ENCODE measurements around the gene SMIM38. TPM values are rescaled to one million over a fixed set of nuclear protein-coding genes. Genes with fewer than 3 reads are reported as not detected.

SMIM38 gene
- total and polyA plus RNA-seq, 10 donors = 0.02 to 2.0 (median 0.93) TPM

DNA sequence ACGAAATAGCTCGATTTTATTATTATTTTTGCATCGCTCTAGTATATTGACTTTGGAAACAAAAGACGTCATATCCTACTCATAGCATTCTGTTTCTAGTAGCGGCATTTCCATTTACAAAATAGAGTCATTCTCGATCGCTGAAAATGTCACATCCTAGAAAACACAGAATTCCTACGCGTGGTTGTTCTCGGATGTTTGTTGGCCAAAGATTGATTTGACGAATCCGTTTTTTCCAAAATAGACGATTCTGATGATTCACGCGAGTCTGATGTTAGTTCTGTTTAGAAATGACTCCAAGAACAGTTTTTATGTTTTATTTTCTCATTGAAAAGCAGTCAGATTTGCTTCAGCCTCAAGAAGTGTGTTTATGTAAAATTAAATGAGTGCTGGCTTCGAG lies 47.6 kb downstream of the SMIM38 start:
- Histone ChIP-seq H3K4me1 (no peaks in the 10 kb centered on the region), H3K4me3 (no peak overlapping the region), H3K36me3 (no peaks in the 10 kb centered on the region), H3K27me3 (replicated peaks in 1 of 7) (peaks cover 0 to 12% (median 0%) of the 10 kb centered on the region in 7 donors), H3K9me3 (peaks cover 0 to 6% (median 0%) of the 10 kb centered on the region in 8 donors), H3K27ac (no peak overlapping the region)
- 91 to 96% (median 94%) methylated on average over 16 of the region's 16 CpGs for WGBS, 5 donors
- no peak for DNase-seq
- TF ChIP-seq, protein P1, sequence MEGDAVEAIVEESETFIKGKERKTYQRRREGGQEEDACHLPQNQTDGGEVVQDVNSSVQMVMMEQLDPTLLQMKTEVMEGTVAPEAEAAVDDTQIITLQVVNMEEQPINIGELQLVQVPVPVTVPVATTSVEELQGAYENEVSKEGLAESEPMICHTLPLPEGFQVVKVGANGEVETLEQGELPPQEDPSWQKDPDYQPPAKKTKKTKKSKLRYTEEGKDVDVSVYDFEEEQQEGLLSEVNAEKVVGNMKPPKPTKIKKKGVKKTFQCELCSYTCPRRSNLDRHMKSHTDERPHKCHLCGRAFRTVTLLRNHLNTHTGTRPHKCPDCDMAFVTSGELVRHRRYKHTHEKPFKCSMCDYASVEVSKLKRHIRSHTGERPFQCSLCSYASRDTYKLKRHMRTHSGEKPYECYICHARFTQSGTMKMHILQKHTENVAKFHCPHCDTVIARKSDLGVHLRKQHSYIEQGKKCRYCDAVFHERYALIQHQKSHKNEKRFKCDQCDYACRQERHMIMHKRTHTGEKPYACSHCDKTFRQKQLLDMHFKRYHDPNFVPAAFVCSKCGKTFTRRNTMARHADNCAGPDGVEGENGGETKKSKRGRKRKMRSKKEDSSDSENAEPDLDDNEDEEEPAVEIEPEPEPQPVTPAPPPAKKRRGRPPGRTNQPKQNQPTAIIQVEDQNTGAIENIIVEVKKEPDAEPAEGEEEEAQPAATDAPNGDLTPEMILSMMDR (IDR thresholded peaks at IDR 0.05 in 8 of 11, conservative IDR thresholded peaks at IDR 0.05 in 3 of 11) = no peak
- TF ChIP-seq POLR2A (IDR thresholded peaks at IDR 0.05) (no peak), POLR2AphosphoS5 (IDR thresholded peaks at IDR 0.05) (no peak)
- intact Hi-C loops (cut with DNase I; ENCODE audit: low total_unique reads) = no loop called here

DNA sequence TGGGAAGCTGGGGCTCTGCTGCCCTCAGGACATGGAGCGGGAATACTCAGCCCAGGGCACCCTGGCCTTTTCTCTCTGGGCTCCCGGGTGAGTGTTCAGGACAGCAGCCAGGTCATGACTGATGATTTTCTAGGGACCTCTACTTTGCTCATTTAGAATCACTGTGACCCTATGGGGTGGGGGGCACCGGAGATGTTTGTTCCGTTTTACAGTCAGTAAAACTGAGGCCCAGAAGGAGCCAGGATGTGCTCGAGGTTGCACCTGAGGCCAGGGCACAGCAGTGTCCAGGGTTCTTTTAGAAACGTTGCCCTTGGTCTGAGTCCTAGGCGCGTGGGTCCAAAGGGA lies 48.1 kb downstream of the SMIM38 start:
- no peak for DNase-seq
- intact Hi-C loops (cut with DNase I; ENCODE audit: low total_unique reads) = no loop called here

DNA sequence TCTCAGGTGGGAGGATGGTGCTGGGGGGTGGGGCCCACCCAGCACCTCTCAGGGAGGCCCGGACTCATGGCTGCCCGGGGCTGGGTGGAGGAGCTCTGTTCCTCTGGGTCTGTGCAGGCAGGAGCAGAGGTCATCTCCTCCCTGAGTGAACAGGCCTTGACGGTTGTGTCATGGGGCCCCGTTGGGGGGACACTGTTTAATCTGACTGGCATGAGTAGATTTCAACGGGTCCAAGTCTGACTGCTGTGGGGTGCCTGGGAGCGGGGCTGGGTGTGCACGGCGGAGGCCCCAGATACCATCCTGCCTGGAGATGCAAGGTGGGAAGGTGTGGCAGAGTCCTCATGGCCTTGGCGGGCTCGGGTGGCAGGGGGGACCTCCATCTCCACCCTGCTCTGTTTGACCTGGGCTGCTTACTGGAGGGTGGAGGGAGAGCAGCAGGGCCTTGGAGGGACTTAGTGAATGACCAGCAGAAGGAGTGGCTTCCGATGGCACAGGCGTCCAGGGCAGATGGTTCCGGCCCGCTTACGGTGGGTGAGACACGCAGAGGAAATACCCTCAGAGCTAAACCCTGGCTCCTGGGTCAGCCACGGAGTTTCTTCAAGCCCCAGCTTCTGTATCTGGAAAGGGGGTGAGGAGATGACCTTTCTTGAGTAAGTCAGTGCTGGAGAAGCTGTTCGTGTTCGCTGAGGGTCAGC lies 48.7 kb downstream of the SMIM38 start:
- peaks cover 0 to 10% (median 0%) of the 10 kb centered on the region in 8 donors for H3K9me3 ChIP-seq
- H3K4me1 ChIP-seq = no peaks in the 10 kb centered on the region
- peaks cover 0 to 12% (median 0%) of the 10 kb centered on the region in 7 donors for H3K27me3 ChIP-seq (replicated peaks in 1 of 7)
- 77 to 86% (median 85%) methylated on average over 16 to 19 of the region's 19 CpGs for WGBS, 5 donors
- H3K27ac ChIP-seq = no peak overlapping the region
- intact Hi-C loops (cut with DNase I; ENCODE audit: low total_unique reads) = no loop called here
- peak; percentile 62 for DNase-seq
- no peaks in the 10 kb centered on the region for H3K36me3 ChIP-seq
- TF ChIP-seq, protein P1 (IDR thresholded peaks at IDR 0.05 in 8 of 11, conservative IDR thresholded peaks at IDR 0.05 in 3 of 11) = no peak
- no peak for TF ChIP-seq POLR2AphosphoS5 (IDR thresholded peaks at IDR 0.05)
- TF ChIP-seq POLR2A (IDR thresholded peaks at IDR 0.05) = no peak
- no peak overlapping the region for H3K4me3 ChIP-seq

More for the DNA sequence above, 48.1 kb downstream of the SMIM38 start:
- H3K27ac ChIP-seq = no peak overlapping the region
- H3K27me3 ChIP-seq (replicated peaks in 1 of 7) = peaks cover 0 to 12% (median 0%) of the 10 kb centered on the region in 7 donors
- 74 to 90% (median 84%) methylated on average over 8 of the region's 8 CpGs for WGBS, 5 donors
- no peak overlapping the region for H3K4me3 ChIP-seq
- TF ChIP-seq POLR2AphosphoS5 (IDR thresholded peaks at IDR 0.05) (no peak), POLR2A (IDR thresholded peaks at IDR 0.05) (no peak)
- TF ChIP-seq, protein P1 (IDR thresholded peaks at IDR 0.05 in 8 of 11, conservative IDR thresholded peaks at IDR 0.05 in 3 of 11) = no peak
- peaks cover 0 to 10% (median 0%) of the 10 kb centered on the region in 8 donors for H3K9me3 ChIP-seq
- no peaks in the 10 kb centered on the region for H3K4me1 ChIP-seq
- H3K36me3 ChIP-seq = no peaks in the 10 kb centered on the region

DNA sequence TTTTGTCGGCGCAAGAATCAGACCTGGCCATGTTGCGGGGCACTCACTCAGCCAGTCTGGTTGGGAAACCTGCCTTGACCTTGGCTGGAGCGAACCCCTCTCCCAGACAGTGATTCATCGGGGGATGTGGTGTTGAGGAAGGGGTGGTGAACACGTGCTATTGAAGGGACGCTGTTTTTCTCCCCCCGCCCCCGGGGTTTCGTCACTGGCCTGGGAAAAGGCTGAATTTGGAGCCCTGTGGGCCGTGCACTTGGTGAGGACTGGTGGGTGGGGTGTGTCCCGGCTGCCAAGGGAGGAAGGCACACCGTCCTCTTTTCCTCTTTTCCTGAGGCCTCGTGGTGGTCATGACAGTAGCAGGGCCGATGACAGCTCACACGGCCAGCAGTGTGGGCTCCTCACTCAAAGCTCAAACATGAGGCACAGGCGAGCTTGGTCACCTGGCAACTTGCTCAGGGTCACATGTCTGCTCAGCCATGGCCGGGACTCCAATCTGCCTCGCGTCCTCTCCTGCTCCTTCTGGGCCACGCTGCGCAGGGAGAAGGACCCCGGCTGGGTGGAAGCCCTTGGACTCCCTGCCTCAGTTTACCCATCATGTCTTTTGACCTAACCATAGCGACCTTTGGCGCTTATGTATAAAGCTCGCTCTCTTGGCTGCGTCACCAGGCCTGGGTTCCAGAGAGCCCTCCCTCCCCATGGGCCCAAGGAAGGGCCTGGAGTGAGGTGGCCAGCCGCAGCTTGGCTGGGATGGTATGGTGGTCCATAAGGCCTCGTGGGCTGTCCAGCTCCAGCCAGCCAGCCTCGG lies 49.4 kb downstream of the SMIM38 start:
- 86 to 91% (median 88%) methylated on average over 24 to 30 of the region's 30 CpGs for WGBS, 5 donors
- DNase-seq = peak; percentile 53
- TF ChIP-seq POLR2AphosphoS5 (IDR thresholded peaks at IDR 0.05) = no peak
- TF ChIP-seq, protein P1 (IDR thresholded peaks at IDR 0.05 in 8 of 11, conservative IDR thresholded peaks at IDR 0.05 in 3 of 11) = no peak
- intact Hi-C loops (cut with DNase I; ENCODE audit: low total_unique reads) = no loop called here
- Histone ChIP-seq H3K27ac (no peak overlapping the region), H3K4me3 (no peak overlapping the region), H3K4me1 (peaks cover 0 to 7% (median 2%) of the 10 kb centered on the region in 6 donors), H3K9me3 (peaks cover 0 to 10% (median 0%) of the 10 kb centered on the region in 8 donors), H3K27me3 (replicated peaks in 1 of 7) (peaks cover 0 to 12% (median 0%) of the 10 kb centered on the region in 7 donors), H3K36me3 (no peaks in the 10 kb centered on the region)

Measured in spleen (tissue), 11 donors.